PC-9 (cell line): ENCODE data around the gene CMKLR1. TPM values are rescaled to one million over a fixed set of nuclear protein-coding genes. Genes with fewer than 3 reads are reported as not detected.

Source experiments
- BruUV-seq: library from RNA; stranded (reverse); fragments of 400-500 nt; replicated peaks from 2 replicates; lab custom pipeline; 2021; lab: Mats Ljungman, UMichigan
- CTCF ChIA-PET: fragments of 300-600 bp; sonication (Branson Sonifier 250); formaldehyde crosslinking; loops from one replicate; lab custom pipeline; 2022; ENCODE audit warnings: antibody characterized with exemption; lab: Charles Lee
- POLR2A ChIA-PET: fragments of 300-600 bp; sonication (Branson Sonifier 250); formaldehyde crosslinking; loops from one replicate; lab custom pipeline; 2022; ENCODE audit warnings: antibody characterized with exemption; ENCODE audit not compliant: unreplicated experiment; lab: Charles Lee
- DNase-seq, 2 experiments: peaks; one replicate each; pipeline versions ENCODE4 v3.0.0 to v3.0.0-alpha.2; 2015 to 2022; ENCODE audit warnings: mixed read lengths in 1 of 2
- H2AFZ ChIP-seq: fragments of 200-600 bp; sonication (generic); 2 replicates; pipeline ENCODE4 v1.8.1; 2017; ENCODE audit warnings: antibody characterized with exemption
- H3F3A ChIP-seq: fragments of 200-600 bp; sonication (generic); 2 replicates; pipeline ENCODE4 v1.8.1; 2017; ENCODE audit warnings: antibody characterized with exemption, mild to moderate bottlenecking, low read depth; ENCODE audit not compliant: insufficient read depth
- H3K27ac ChIP-seq: fragments of 200-600 bp; sonication (generic); 2 replicates; pipeline ENCODE4 v1.6.1; 2016; ENCODE audit warnings: mixed run types
- H3K27me3 ChIP-seq: fragments of 200-600 bp; sonication (generic); 2 replicates; pipeline ENCODE4 v1.6.1; 2016; ENCODE audit warnings: low read depth, mixed run types; ENCODE audit not compliant: insufficient read depth
- H3K36me3 ChIP-seq: fragments of 200-600 bp; sonication (generic); 2 replicates; pipeline ENCODE4 v1.6.1; 2016; ENCODE audit warnings: low read depth, mixed run types
- H3K4me1 ChIP-seq: fragments of 200-600 bp; sonication (generic); replicated peaks from 2 replicates; pipeline ENCODE4 v1.6.1; 2016; ENCODE audit warnings: mixed run types; ENCODE audit not compliant: insufficient read depth
- H3K4me2 ChIP-seq: fragments of 200-600 bp; sonication (generic); 2 replicates; pipeline ENCODE4 v1.6.1; 2017; ENCODE audit warnings: mixed run types
- H3K4me3 ChIP-seq: fragments of 200-600 bp; sonication (generic); 2 replicates; pipeline ENCODE4 v1.6.1; 2016; ENCODE audit warnings: mixed run types
- H3K79me2 ChIP-seq: fragments of 200-600 bp; sonication (generic); 2 replicates; pipeline ENCODE4 v1.6.1; 2017; ENCODE audit warnings: low read depth, mixed run types
- H3K9me2 ChIP-seq: fragments of 200-600 bp; sonication (generic); 2 replicates; pipeline ENCODE4 v1.8.1; 2017; ENCODE audit warnings: mild to moderate bottlenecking; ENCODE audit not compliant: insufficient read depth
- H3K9me3 ChIP-seq: fragments of 200-600 bp; sonication (generic); 2 replicates; pipeline ENCODE4 v1.8.1; 2016; ENCODE audit warnings: low read depth; ENCODE audit not compliant: insufficient read depth
- H4K20me1 ChIP-seq: fragments of 200-600 bp; sonication (generic); 2 replicates; pipeline ENCODE4 v1.8.1; 2017; ENCODE audit not compliant: insufficient read depth
- EZH2 ChIP-seq: fragments of 200-600 bp; sonication (generic); IDR thresholded peaks from 2 replicates; pipeline ENCODE4 v1.8.0; 2017; ENCODE audit warnings: antibody characterized with exemption, low read depth
- intact Hi-C: fragments of 100-400 bp; cut with micrococcal nuclease; formaldehyde crosslinking; loops from one replicate; pipeline ENCODE4 v1.10.0; 2022; ENCODE audit not compliant: unreplicated experiment
- total RNA-seq: library from RNA; stranded (reverse); gene quantifications from 2 replicates; pipeline ENCODE4 v1.2.3, GENCODE V29; 2021
- TF ChIP-seq, protein P1 (sequence below): fragments of 200-600 bp; sonication (generic); conservative IDR thresholded peaks from 2 replicates; pipeline ENCODE4 v1.6.1; 2017; ENCODE audit warnings: mixed run types, antibody characterized with exemption, mild to moderate bottlenecking, moderate library complexity

CMKLR1 gene
- total RNA-seq, 1 experiment from 2014 or later: not detected

DNA sequence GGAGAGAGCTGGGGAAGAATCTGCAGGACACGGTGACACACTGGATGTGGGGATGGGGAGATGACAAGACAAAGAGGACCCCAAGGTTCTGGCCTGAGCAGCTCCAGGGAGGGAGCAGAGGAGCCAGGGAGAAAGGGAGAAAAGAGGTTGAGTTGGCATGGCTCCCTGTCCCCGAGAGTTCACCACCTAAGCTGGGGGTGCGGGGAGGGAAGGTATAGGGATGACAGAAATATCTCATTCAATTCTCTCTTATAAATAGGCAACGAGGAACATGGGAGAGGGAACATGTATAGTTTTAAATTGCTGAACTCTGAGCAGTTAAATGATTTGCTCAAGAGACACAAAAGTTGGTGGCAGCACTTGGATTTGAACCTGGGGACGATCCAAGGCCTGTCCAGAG is 85.1 kb downstream of the CMKLR1 start:
- ChIA-PET CTCF (no interaction called here), POLR2A (no interaction called here)
- no peaks in the 10 kb centered on the region for H3K9me2 ChIP-seq
- H3F3A ChIP-seq: no peaks in the 10 kb centered on the region
- no peaks in the 10 kb centered on the region for H3K36me3 ChIP-seq
- intact Hi-C loops: no loop called here
- H3K4me1 ChIP-seq: no peaks in the 10 kb centered on the region
- H2AFZ ChIP-seq: no peak overlapping the region
- BruUV-seq: no TSS peak
- no peak overlapping the region for H3K4me3 ChIP-seq
- peaks cover 34% of the 10 kb centered on the region for H3K27me3 ChIP-seq
- no peaks in the 10 kb centered on the region for H3K9me3 ChIP-seq
- no peaks in the 10 kb centered on the region; the same call in 1 of the 2 replicates for H4K20me1 ChIP-seq
- no peak overlapping the region for H3K27ac ChIP-seq
- no peak overlapping the region for H3K4me2 ChIP-seq
- TF ChIP-seq, protein P1, sequence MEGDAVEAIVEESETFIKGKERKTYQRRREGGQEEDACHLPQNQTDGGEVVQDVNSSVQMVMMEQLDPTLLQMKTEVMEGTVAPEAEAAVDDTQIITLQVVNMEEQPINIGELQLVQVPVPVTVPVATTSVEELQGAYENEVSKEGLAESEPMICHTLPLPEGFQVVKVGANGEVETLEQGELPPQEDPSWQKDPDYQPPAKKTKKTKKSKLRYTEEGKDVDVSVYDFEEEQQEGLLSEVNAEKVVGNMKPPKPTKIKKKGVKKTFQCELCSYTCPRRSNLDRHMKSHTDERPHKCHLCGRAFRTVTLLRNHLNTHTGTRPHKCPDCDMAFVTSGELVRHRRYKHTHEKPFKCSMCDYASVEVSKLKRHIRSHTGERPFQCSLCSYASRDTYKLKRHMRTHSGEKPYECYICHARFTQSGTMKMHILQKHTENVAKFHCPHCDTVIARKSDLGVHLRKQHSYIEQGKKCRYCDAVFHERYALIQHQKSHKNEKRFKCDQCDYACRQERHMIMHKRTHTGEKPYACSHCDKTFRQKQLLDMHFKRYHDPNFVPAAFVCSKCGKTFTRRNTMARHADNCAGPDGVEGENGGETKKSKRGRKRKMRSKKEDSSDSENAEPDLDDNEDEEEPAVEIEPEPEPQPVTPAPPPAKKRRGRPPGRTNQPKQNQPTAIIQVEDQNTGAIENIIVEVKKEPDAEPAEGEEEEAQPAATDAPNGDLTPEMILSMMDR: no peak
- no peak for TF ChIP-seq EZH2
- H3K79me2 ChIP-seq: no peaks in the 10 kb centered on the region
- no peak for DNase-seq

DNA sequence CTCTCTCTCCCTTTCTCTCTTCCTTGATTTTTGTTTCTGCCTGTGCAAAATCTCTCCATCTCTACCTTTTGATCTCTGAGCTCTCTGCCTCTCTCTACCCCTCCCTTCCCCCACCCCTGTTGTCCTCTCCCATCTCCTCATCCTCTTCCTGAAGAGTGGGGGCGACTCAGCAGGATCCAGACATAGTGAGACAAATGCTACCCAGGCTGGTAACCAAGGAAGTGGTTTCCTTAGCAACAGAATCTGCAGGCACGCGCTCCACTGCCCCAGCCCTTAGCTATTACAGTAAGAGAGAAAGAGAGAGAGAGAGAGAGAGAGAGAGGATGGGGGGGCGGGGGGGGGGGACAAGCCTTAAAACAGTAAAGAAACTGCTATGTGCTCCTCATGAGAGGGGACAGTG is 85.6 kb downstream of the CMKLR1 start:
- H3K4me2 ChIP-seq: no peak overlapping the region
- no peaks in the 10 kb centered on the region for H3F3A ChIP-seq
- no peaks in the 10 kb centered on the region for H3K9me2 ChIP-seq
- no peak overlapping the region for H3K27ac ChIP-seq
- peaks cover 34% of the 10 kb centered on the region for H3K27me3 ChIP-seq
- intact Hi-C loops: no loop called here
- DNase-seq: no peak
- no peaks in the 10 kb centered on the region for H3K79me2 ChIP-seq
- H2AFZ ChIP-seq: no peak overlapping the region
- no peaks in the 10 kb centered on the region for H3K36me3 ChIP-seq
- POLR2A ChIA-PET: no interaction called here
- H3K4me1 ChIP-seq: no peaks in the 10 kb centered on the region
- no peak for TF ChIP-seq EZH2
- TF ChIP-seq, protein P1: no peak
- CTCF ChIA-PET: no interaction called here
- H4K20me1 ChIP-seq: no peaks in the 10 kb centered on the region; the same call in 1 of the 2 replicates
- H3K4me3 ChIP-seq: no peak overlapping the region
- BruUV-seq: no TSS peak
- H3K9me3 ChIP-seq: no peaks in the 10 kb centered on the region

DNA sequence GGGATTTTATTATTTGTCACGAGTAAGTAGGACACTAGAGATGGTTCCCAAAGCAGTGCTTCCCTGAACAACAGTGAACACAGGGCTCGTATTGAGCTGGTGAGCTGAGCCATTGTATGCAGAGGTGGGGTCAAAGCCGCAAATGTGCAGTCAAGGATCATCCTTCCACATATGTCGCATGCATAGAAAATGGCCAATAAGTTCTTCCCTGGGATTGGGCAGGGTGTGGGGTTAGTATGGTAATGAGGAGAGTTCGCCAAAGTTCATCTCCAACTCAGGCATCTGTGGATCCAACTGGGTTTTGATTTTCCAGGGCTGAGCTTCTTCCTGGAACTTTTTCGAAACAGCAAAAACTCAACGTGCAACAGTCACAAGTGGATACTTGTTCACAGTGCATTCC is 86.6 kb downstream of the CMKLR1 start:
- H3K4me3 ChIP-seq: no peak overlapping the region
- TF ChIP-seq, protein P1: no peak
- no peak for TF ChIP-seq EZH2
- H3K9me2 ChIP-seq: no peaks in the 10 kb centered on the region
- H3K4me2 ChIP-seq: no peak overlapping the region
- H3K36me3 ChIP-seq: no peaks in the 10 kb centered on the region
- intact Hi-C loops: no loop called here
- H3K9me3 ChIP-seq: no peaks in the 10 kb centered on the region
- H3K27me3 ChIP-seq: peaks cover 34% of the 10 kb centered on the region
- H3K4me1 ChIP-seq: no peaks in the 10 kb centered on the region
- no peak overlapping the region for H3K27ac ChIP-seq
- ChIA-PET CTCF (no interaction called here), POLR2A (no interaction called here)
- DNase-seq: no peak
- no peaks in the 10 kb centered on the region for H3K79me2 ChIP-seq
- H4K20me1 ChIP-seq: no peaks in the 10 kb centered on the region; the same call in 1 of the 2 replicates
- H3F3A ChIP-seq: no peaks in the 10 kb centered on the region
- BruUV-seq: no TSS peak
- no peak overlapping the region for H2AFZ ChIP-seq
